K562 (cell line): ENCODE measurements around the gene C4orf50.

ENCODE experiments used
- CTCF ChIP-seq, 3 experiments: IDR thresholded peaks in 2 of 3; conservative IDR thresholded peaks in 1 of 3; 2 replicates each; pipeline ENCODE4 v1.5.1; 2011 to 2012; ENCODE audit warnings: low read length in 3 of 3, mild to moderate bottlenecking in 3 of 3, control low read depth in 2 of 3, improper control_type of control experiment in 1 of 3, inconsistent platforms in 1 of 3, low read depth in 1 of 3, mixed read lengths in 1 of 3, moderate library complexity in 1 of 3; ENCODE audit not compliant: insufficient read depth in 2 of 3
- ESRRA ChIP-seq: fragments of 450-650 bp; IDR thresholded peaks from 2 replicates; pipeline ENCODE4 v1.6.1; 2014; ENCODE audit warnings: low read depth, mild to moderate bottlenecking, moderate library complexity, borderline replicate concordance
- GABPA ChIP-seq: fragments of 200-800 bp; sonication (Bioruptor generic); conservative IDR thresholded peaks from 2 replicates; pipeline ENCODE4 v1.6.1; 2016; ENCODE audit warnings: low read depth, missing genetic modification characterization, missing compliant biosample characterization
- HSF4 ChIP-seq: fragments of 250-450 bp; sonication (Bioruptor Pico); IDR thresholded peaks from 2 replicates; pipeline ENCODE4 v2.1.2; 2022; ENCODE audit warnings: mild to moderate bottlenecking, moderate library complexity, borderline replicate concordance
- MYBL2 ChIP-seq, 2 experiments: fragments of 450-650 bp in 1 of 2; sonication (generic) in 1 of 2; formaldehyde crosslinking in 1 of 2; IDR thresholded peaks; 2 replicates each; pipeline versions ENCODE4 v1.6.1 to v1.8.1; 2017 to 2022; ENCODE audit warnings: borderline replicate concordance in 1 of 2, inconsistent platforms in 1 of 2, low read depth in 1 of 2, mild to moderate bottlenecking in 1 of 2, missing genetic modification reagents in 1 of 2, moderate library complexity in 1 of 2
- NFIC ChIP-seq: fragments of 450-650 bp; IDR thresholded peaks from 2 replicates; pipeline ENCODE4 v1.6.1; 2017; ENCODE audit warnings: mild to moderate bottlenecking, inconsistent platforms
- POLR2A ChIP-seq: fragments of 450-650 bp; conservative IDR thresholded peaks from 2 replicates; pipeline ENCODE4 v1.6.1; 2016
- SIX5 ChIP-seq, 2 experiments: IDR thresholded peaks; 2 replicates each; pipeline ENCODE4 v1.6.1; 2011; ENCODE audit warnings: low read length in 2 of 2, borderline replicate concordance in 1 of 2, low read depth in 1 of 2, mild to moderate bottlenecking in 1 of 2, moderate library complexity in 1 of 2; ENCODE audit not compliant: insufficient read depth in 1 of 2
- SNRNP70 ChIP-seq: fragments of 200-400 bp; formaldehyde crosslinking; optimal IDR thresholded peaks from 2 replicates; pipeline ENCODE3; 2017; ENCODE audit warnings: low read depth, low read length
- TAF9B ChIP-seq: fragments of 450-650 bp; IDR thresholded peaks from 2 replicates; pipeline ENCODE4 v1.6.1; 2018; ENCODE audit warnings: mild to moderate bottlenecking; ENCODE audit not compliant: partially characterized antibody
- YY1 ChIP-seq, 3 experiments: IDR thresholded peaks; 2 replicates each; pipeline ENCODE4 v1.6.1; 2011; ENCODE audit warnings: low read length in 2 of 3, mild to moderate bottlenecking in 2 of 3, moderate library complexity in 2 of 3, borderline replicate concordance in 1 of 3, control low read depth in 1 of 3, low read depth in 1 of 3; ENCODE audit not compliant: insufficient read depth in 3 of 3, insufficient replicate concordance in 2 of 3, control insufficient read depth in 1 of 3, insufficient read length in 1 of 3; ENCODE audit errors: extremely low read depth in 1 of 3
- ZNF175 ChIP-seq: fragments of 200-800 bp; sonication (Bioruptor generic); IDR thresholded peaks from 2 replicates; pipeline ENCODE4 v1.6.1; 2016; ENCODE audit warnings: low read depth, mild to moderate bottlenecking, missing genetic modification characterization, missing compliant biosample characterization
- ZNF311 ChIP-seq: fragments of 250-450 bp; sonication (Bioruptor Pico); IDR thresholded peaks from 2 replicates; pipeline ENCODE4 v1.4.0; 2020; ENCODE audit warnings: mild to moderate bottlenecking, moderate library complexity
- TF ChIP-seq, protein P1 (sequence below): fragments of 450-650 bp; IDR thresholded peaks from 2 replicates; pipeline ENCODE4 v1.6.1; 2017; ENCODE audit warnings: antibody characterized with exemption, mild to moderate bottlenecking

DNA sequence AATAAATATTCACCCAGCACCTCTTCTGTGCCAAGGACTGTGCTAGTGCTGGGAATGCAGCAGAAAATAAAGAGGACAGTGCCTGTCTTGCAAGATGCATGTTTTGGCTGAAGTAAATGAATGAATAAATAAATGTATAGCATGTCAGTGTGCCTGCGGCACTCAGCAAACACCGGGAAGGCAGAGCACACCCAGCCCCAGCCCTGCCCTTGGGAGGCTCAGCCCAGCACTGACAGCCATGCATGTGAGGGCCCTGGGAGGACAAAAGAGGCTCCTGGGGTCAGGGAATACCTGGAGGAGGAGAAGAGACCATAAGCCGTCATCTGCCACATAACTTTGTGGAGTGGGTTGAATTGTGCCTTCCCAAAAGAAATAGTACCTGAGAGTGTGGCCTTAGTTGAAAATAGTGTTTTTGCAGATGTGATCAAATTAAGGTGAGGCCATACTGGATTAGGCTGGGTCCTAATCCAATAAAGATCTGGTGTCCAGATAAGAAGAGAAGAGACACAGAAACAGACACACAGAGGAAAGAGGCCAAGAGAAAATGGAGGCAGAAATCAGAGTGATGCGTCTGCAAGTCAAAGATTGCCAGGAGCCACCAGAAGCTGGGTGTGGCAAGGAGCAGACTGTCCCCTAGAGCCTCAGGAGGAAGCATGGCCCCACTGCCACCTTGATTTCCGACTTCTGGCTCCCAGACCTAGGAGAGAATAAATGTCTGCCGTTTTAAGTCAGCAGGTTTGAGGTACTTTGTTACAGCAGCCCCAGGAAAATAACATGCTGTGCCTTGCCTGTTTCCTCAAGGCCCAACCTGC is 16.3 kb downstream of the C4orf50 start:
- TF ChIP-seq GABPA = no peak
- TF ChIP-seq ESRRA = no peak
- TF ChIP-seq NFIC = no peak
- TF ChIP-seq ZNF311 (CRISPR knock-in tag) = no peak
- TF ChIP-seq, protein P1, sequence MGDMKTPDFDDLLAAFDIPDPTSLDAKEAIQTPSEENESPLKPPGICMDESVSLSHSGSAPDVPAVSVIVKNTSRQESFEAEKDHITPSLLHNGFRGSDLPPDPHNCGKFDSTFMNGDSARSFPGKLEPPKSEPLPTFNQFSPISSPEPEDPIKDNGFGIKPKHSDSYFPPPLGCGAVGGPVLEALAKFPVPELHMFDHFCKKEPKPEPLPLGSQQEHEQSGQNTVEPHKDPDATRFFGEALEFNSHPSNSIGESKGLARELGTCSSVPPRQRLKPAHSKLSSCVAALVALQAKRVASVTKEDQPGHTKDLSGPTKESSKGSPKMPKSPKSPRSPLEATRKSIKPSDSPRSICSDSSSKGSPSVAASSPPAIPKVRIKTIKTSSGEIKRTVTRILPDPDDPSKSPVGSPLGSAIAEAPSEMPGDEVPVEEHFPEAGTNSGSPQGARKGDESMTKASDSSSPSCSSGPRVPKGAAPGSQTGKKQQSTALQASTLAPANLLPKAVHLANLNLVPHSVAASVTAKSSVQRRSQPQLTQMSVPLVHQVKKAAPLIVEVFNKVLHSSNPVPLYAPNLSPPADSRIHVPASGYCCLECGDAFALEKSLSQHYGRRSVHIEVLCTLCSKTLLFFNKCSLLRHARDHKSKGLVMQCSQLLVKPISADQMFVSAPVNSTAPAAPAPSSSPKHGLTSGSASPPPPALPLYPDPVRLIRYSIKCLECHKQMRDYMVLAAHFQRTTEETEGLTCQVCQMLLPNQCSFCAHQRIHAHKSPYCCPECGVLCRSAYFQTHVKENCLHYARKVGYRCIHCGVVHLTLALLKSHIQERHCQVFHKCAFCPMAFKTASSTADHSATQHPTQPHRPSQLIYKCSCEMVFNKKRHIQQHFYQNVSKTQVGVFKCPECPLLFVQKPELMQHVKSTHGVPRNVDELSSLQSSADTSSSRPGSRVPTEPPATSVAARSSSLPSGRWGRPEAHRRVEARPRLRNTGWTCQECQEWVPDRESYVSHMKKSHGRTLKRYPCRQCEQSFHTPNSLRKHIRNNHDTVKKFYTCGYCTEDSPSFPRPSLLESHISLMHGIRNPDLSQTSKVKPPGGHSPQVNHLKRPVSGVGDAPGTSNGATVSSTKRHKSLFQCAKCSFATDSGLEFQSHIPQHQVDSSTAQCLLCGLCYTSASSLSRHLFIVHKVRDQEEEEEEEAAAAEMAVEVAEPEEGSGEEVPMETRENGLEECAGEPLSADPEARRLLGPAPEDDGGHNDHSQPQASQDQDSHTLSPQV = no peak
- TF ChIP-seq POLR2A = no peak
- no peak for TF ChIP-seq HSF4 (CRISPR knock-in tag)
- no peak for TF ChIP-seq SNRNP70
- no peak for TF ChIP-seq MYBL2 (IDR thresholded peaks at IDR 0.05; ENCODE audit: low read depth)
- no peak for TF ChIP-seq MYBL2 (CRISPR knock-in tag; IDR thresholded peaks at IDR 0.05; ENCODE audit: borderline replicate concordance)
- TF ChIP-seq SIX5 (IDR thresholded peaks at IDR 0.05; ENCODE audit: borderline replicate concordance in 1 of 2, insufficient read depth in 1 of 2, low read depth in 1 of 2, low read length in 2 of 2) = no peak
- no peak for TF ChIP-seq TAF9B
- no peak for TF ChIP-seq ZNF175 (CRISPR knock-in tag)
- TF ChIP-seq YY1 (IDR thresholded peaks at IDR 0.05; ENCODE audit: borderline replicate concordance in 1 of 3, control insufficient read depth in 1 of 3, extremely low read depth in 1 of 3, insufficient read depth in 3 of 3, insufficient read length in 1 of 3, insufficient replicate concordance in 2 of 3, low read depth in 1 of 3, low read length in 2 of 3) = no peak
- no peak for TF ChIP-seq CTCF (IDR thresholded peaks at IDR 0.05 in 2 of 3, conservative IDR thresholded peaks at IDR 0.05 in 1 of 3; ENCODE audit: insufficient read depth in 2 of 3, low read depth in 1 of 3, low read length in 3 of 3)
